NCI-H187 (cell line): ENCODE results near the gene TUT1.

Experiments used
- DNase-seq, 2 experiments: peaks; one replicate each; lab custom pipeline; 2025; lab: John Stamatoyannopoulos, UW

TUT1 gene

DNA sequence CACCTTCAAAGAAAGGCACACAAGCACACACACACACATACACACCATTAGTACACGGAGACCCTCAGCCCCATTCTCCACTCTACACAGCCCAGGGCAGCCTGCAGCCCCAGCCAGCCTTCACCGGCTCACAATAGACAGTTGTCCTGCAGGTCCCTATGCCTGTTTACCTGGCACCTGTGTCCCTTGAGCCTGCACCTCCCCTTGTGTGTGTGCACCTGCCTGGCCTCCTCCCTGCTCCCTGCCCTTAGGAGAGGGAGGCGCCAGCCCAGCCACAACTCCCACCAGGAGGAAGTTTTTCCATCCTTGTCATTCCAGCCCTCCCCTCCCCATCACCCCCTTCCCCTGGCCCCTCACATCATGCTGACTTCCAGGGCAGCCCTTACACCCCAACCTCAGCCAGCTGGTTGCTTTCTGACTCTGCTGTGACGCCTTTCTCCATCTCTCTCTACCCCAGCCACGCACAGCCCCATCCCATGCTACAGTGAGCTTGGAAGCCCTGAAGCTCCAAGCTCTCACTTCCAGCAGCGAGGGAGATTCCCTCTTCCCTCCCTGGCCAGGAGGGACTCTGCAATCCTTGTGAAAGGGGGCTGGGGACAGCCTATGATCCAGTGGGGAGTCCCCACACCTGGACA lies 49.1 kb downstream of the TUT1 start:
- peak; percentile 15 to 23 for DNase-seq

DNA sequence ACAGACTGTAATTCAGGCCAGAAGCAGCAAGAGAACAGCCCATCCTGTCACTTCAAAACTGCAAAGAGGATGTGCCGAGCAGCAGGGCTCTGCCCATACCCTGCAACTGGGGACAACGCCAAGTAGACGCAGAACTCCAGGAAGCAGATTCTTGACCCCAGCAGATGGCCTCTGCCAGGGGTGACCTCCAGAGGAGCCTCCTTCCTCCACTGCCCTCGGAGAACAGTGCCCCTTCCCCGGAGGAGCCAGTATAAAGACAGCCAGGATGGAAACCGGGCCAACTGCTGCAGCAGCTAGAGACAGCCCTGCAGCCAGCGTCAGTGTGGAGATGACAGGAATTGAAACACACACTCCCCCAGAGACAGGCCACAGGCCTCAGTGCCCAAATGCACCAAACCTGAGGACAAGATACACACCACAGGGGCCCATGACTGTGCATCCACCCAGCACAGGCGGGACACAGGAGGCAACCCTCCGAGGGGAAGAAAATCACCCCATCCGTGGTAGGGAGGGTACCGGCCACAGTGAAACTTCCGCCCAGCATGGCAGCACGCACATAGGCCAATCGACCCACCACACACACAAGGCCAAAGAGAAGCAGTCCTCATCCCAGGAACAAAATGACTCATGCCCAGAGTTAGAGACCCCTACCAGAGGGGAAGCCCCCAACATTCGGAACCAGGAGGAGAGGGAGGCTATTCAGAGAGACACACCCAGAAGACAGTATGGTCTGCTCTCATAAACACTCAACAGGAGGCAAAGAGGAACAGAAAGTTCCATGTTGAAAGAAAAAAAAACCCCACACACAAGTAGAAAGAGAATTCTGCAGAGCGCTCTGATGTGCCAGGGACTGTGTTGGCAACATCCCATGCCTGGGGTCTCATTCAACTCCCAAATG lies 50.3 kb downstream of the TUT1 start:
- DNase-seq = no peak

DNA sequence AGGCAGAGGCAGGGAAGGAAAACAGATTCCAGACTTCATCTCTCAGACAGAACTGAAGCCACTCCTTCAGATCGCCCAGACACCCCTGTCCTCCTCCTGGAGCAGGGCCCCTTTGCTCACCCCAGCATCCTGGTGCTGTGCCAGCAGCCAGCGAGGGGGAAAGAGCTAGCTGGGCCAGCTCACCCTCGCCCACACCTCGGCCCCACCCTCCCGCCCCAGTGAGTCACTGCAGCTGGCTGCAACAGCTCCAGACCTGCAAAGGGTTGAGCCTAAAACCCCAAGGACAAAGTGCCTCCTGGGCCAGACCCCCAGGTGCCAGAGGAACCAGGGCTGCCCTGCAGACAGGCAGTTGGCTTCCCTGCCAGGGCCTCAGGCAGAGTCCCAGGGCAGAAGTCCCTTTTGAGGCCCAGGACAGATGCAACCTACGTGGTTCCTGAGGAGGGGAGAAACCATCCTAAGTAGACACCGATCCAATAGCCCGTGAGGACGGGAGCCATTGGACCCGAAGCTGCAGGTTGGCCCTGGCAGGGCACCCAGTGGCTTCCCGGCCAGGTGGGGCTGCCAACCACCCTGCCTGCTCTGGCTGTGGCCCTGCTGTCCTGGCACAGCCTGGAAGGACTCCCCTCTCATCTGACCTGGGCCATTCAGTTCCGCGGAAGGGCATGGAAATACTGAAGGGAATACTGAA lies 51.9 kb downstream of the TUT1 start:
- no peak for DNase-seq

DNA sequence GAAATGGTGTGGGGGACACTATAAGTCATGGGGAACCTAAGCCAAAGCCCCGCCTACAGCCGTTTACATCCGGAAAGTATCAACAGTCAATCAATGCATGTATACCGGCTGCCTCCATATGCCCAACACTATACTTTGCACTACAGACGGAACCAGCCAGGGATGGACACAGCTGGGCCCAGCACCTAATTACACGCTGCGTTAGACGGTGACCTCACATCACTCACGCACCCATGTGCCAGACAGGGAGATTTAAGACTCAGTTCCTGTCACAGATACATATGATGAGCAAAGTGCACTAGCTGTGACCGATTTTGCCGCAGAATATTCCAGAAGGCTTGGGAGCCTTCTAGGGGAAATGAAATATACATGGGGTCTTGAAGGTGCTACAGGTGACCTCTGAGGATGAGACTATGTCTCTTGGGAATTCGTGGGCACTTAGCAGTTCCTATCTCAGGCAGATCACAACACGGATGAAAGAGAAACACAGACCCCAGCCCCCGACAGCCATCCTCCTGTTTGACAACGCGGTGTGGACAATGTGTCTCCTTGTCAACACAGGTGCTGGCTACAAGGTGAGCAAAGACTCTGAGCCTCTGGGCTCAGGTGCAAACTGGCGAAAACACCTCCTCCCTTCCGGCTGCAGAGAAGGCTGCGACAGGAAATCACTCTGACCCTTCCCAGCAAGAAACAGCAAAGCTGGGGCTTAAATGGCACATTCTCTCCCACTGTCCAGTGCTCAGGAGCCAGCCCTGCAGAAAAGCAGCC lies 52.7 kb downstream of the TUT1 start:
- no peak for DNase-seq

DNA sequence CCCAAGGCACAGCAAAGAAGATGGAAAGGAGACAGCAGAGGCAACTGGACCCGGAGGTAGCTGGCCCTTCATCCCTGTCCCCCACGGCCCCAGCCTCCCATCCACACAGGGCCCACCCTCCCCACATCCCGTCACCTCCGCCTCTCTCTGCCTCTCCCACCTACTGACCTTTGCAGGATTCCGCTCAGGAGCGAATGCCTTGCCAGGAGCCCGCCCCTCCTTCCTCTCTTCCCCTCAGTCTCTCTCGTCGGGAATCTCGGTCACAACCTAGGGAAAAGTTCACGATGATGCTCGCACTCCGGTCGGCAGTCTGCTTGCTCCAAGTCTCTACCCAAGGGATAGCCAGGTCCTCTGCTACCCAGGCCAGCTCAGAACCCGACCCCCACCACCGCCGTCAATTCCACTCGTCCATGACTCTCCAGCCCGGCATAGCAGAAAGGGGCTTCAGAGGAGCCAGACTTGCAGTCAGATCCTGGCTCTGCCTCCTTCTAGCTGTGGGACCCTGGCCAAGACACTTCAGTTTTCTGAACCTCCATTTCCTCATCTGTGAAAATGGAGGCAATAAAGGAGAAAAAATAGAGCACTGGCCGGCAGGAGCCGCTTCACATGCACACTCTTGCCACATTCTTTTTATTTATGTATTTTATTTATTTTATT lies 54.9 kb downstream of the TUT1 start:
- no peak for DNase-seq

DNA sequence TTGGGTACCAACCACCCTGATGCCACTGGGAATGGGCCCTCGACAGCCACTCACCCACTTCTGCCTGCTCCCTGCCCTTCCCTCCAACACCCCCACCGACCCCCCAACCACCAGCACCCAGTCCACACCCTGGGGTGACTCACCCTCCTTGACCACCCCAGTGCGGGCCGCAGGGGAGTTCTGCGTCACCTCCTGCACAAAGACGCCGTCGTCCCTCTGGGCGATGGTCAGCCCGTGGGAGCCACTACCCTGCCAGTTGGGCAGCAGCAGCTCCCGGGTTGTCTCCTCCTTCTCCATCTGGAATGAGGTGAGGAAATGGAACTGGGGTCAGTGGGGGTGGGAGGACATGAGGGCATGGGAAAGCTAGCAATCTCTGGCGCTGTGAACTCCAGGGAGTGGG lies 55.5 kb downstream of the TUT1 start:
- no peak for DNase-seq

DNA sequence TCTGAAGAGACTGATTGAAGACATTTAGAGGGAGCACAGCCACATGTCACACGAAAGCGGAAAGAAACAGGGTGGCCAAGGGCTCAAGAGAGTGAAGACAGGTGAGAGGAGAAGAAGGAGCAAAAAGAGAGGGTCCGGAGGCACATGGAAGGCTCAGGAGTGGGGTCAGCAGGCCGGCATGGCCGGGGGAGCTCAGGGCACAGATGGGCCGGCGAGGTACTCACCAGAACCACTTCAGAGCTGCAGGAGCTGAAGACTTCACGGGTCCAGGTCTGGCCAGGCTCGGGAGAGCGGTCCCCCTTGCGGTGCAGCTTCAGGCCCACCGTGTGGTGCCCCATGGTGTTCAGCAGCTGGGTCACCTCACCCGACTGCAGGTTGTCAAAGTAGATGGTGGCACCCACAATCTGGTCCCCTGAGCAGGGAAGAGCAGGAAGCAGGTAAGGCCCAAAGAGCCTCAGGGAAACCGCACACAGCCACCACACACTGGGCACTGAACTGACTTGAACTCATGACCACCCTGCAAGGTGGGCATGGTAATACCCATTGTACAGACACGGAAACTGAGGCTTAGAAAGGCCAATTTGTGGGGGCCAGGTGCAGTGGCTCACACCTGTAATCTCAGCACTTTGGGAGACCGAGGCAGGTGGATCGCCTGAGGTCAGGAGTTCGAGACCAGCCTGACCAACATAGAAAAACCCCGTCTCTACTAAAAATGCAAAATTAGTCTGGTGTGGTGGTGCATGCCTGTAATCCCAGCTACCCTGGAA lies 56.4 kb downstream of the TUT1 start:
- no peak for DNase-seq

DNA sequence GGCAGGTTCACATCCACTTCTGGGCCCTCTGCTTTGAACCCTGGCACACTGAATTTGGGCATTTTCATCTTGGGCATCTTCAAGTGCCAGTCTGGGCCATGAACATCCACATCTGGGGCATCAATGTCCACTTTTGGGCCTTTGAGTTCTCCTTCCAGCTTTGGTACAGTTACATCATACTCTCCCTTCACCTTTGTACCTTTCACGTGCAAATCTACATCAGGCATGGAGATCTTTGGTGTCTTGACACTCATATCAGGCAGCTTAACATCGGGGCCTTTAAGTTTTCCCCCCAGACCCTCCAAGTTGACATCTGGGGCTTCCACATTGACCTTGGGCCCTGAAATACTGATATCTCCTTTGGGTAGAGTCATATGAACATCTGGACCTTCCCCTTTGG lies 59.2 kb downstream of the TUT1 start:
- no peak for DNase-seq
